Liver (tissue), 9 donors: Measurements from ENCODE around the gene WWOX. TPM values are rescaled to one million over a fixed set of nuclear protein-coding genes. Genes with fewer than 3 reads are reported as not detected.

Experiments used
- DNase-seq: peaks from one replicate; pipeline ENCODE4 v3.0.0-alpha.2; 2017; ENCODE audit warnings: low spot score
- H3K27ac ChIP-seq, 2 donors: one replicate each; pipeline ENCODE4 v1.7.0; 2013; ENCODE audit warnings: inconsistent platforms in 2 of 2, low read length in 2 of 2, control low read depth in 1 of 2, low read depth in 1 of 2, mild to moderate bottlenecking in 1 of 2
- H3K27me3 ChIP-seq, 4 donors: one replicate each; pipeline versions ENCODE4 v1.6.1 to v1.7.0; 2013; ENCODE audit warnings: low read length in 3 of 4, inconsistent platforms in 1 of 4, mild to moderate bottlenecking in 1 of 4, moderate library complexity in 1 of 4; ENCODE audit not compliant: control insufficient read depth in 4 of 4, insufficient read depth in 4 of 4
- H3K36me3 ChIP-seq, 4 donors: one replicate each; pipeline versions ENCODE4 v1.6.1 to v1.7.0; 2013; ENCODE audit warnings: low read length in 3 of 4, mild to moderate bottlenecking in 3 of 4, low read depth in 1 of 4, moderate library complexity in 1 of 4; ENCODE audit not compliant: control insufficient read depth in 4 of 4, insufficient read depth in 3 of 4
- H3K4me1 ChIP-seq, 4 donors: one replicate each; pipeline versions ENCODE4 v1.6.1 to v1.7.0; 2013; ENCODE audit warnings: low read length in 3 of 4, mild to moderate bottlenecking in 3 of 4, moderate library complexity in 1 of 4; ENCODE audit not compliant: control insufficient read depth in 4 of 4, insufficient read depth in 4 of 4
- H3K4me3 ChIP-seq, 3 donors: one replicate each; pipeline versions ENCODE4 v1.6.1 to v1.7.0; 2013; ENCODE audit warnings: low read length in 3 of 3, control low read depth in 1 of 3, low read depth in 1 of 3, mild to moderate bottlenecking in 1 of 3
- H3K9ac ChIP-seq, 2 donors: one replicate each; pipeline ENCODE4 v1.7.0; 2013; ENCODE audit warnings: low read length in 2 of 2, mild to moderate bottlenecking in 2 of 2, moderate library complexity in 2 of 2, control low read depth in 1 of 2, low read depth in 1 of 2
- H3K9me3 ChIP-seq, 4 donors: one replicate each; pipeline versions ENCODE4 v1.6.1 to v1.7.0; 2013; ENCODE audit warnings: low read length in 3 of 4; ENCODE audit not compliant: control insufficient read depth in 4 of 4
- ATF3 ChIP-seq: IDR thresholded peaks from 2 replicates; pipeline ENCODE4 v1.6.1; 2016; ENCODE audit warnings: antibody characterized with exemption
- CTCF ChIP-seq: fragments of 150-350 bp; IDR thresholded peaks from 2 replicates; pipeline ENCODE4 v1.5.1; 2017; ENCODE audit warnings: improper control_type of control experiment, low read depth, low read length; ENCODE audit not compliant: missing input control
- EGR1 ChIP-seq, 2 donors: IDR thresholded peaks; 2 replicates each; pipeline ENCODE4 v1.6.1; 2016 to 2018; ENCODE audit warnings: antibody characterized with exemption in 2 of 2, low read depth in 2 of 2
- FOXA2 ChIP-seq: IDR thresholded peaks from 2 replicates; pipeline ENCODE4 v1.6.1; 2016; ENCODE audit warnings: antibody characterized with exemption
- GABPA ChIP-seq, 2 donors: IDR thresholded peaks in 1 of 2; conservative IDR thresholded peaks in 1 of 2; 2 replicates each; pipeline ENCODE4 v1.6.1; 2016; ENCODE audit warnings: antibody characterized with exemption in 2 of 2, mild to moderate bottlenecking in 1 of 2, moderate library complexity in 1 of 2
- HNF4G ChIP-seq: IDR thresholded peaks from 2 replicates; pipeline ENCODE4 v1.6.1; 2016; ENCODE audit warnings: antibody characterized with exemption
- JUND ChIP-seq, 2 donors: IDR thresholded peaks; 2 replicates each; pipeline ENCODE4 v1.6.1; 2016; ENCODE audit warnings: antibody characterized with exemption in 2 of 2
- MAX ChIP-seq: IDR thresholded peaks from 2 replicates; pipeline ENCODE4 v1.6.1; 2016; ENCODE audit warnings: antibody characterized with exemption
- NR2F2 ChIP-seq: IDR thresholded peaks from 2 replicates; pipeline ENCODE4 v1.6.1; 2016; ENCODE audit warnings: antibody characterized with exemption
- REST ChIP-seq: IDR thresholded peaks from 2 replicates; pipeline ENCODE4 v1.6.1; 2016; ENCODE audit warnings: antibody characterized with exemption, mild to moderate bottlenecking
- RXRA ChIP-seq, 2 donors: IDR thresholded peaks; 2 replicates each; pipeline ENCODE4 v1.6.1; 2017 to 2018; ENCODE audit warnings: antibody characterized with exemption in 2 of 2, mild to moderate bottlenecking in 1 of 2
- SP1 ChIP-seq: IDR thresholded peaks from 2 replicates; pipeline ENCODE4 v1.6.1; 2018; ENCODE audit warnings: antibody characterized with exemption, mild to moderate bottlenecking
- YY1 ChIP-seq: IDR thresholded peaks from 2 replicates; pipeline ENCODE4 v1.6.1; 2016; ENCODE audit warnings: antibody characterized with exemption, mild to moderate bottlenecking
- ZBTB33 ChIP-seq: IDR thresholded peaks from 2 replicates; pipeline ENCODE4 v1.6.1; 2016; ENCODE audit warnings: antibody characterized with exemption
- WGBS: extraction: QIAGEN DNeasy Blood & Tissue Kit; methylation state at CpG from one replicate; pipeline ENCODE4 v1.1.7; 2013; 5-methylcytosine and 5-hydroxymethylcytosine counted together
- polyA plus RNA-seq, 2 donors: library from polyadenylated mRNA; stranded (reverse) in 1 of 2; unstranded in 1 of 2; fragments of 200-250 nt in 1 of 2; fragments of >200 nt in 1 of 2; fragmentation: Nextera tagmentation in 1 of 2; extraction: Ambion mirVana in 1 of 2; gene quantifications; one replicate each; pipeline versions ENCODE4 v1.2.1 to v1.2.3, GENCODE V29; 2013 to 2015
- total RNA-seq, 2 donors: library from RNA; depleted of rRNA; stranded (reverse); fragments of >200 nt; gene quantifications; one replicate each; pipeline ENCODE4 v1.2.3, GENCODE V29; 2014
- donor health status: healthy.
- donor health status: healthy.
- donor health status: healthy.
- donor health status: healthy.
- donor health status: healthy.

The WWOX gene
- total and polyA plus RNA-seq, 4 donors, result 9.8 to 46.0 (median 15.3) TPM

GRCh38 chr16:78163772-78164670 is 64.6 kb downstream of the WWOX start:
- no peak for DNase-seq
- WGBS, result 96% methylated on average over 12 of the region's 12 CpGs
- Histone ChIP-seq H3K4me1 (no peaks in the 10 kb centered on the region), H3K4me3 (no peak overlapping the region), H3K9ac (no peak overlapping the region), H3K27me3 (no peaks in the 10 kb centered on the region), H3K9me3 (no peaks in the 10 kb centered on the region), H3K27ac (no peak overlapping the region), H3K36me3 (peaks cover 0 to 3% (median under 1%) of the 10 kb centered on the region in 4 donors)
- no peak for TF ChIP-seq NR2F2
- no peak for TF ChIP-seq FOXA2
- no peak for TF ChIP-seq HNF4G
- no peak for TF ChIP-seq MAX
- no peak for TF ChIP-seq EGR1 (IDR thresholded peaks at IDR 0.05; ENCODE audit: low read depth in 2 of 2)
- no peak for TF ChIP-seq SP1
- no peak for TF ChIP-seq YY1

GRCh38 chr16:78170494-78170933 is 71.1 kb downstream of the WWOX start:
- no peak for DNase-seq
- TF ChIP-seq YY1 (no peak), ATF3 (no peak), REST (no peak), CTCF (no peak), HNF4G (no peak), RXRA (IDR thresholded peaks at IDR 0.05) (no peak), SP1 (no peak), FOXA2 (no peak), ZBTB33 (no peak), NR2F2 (no peak), JUND (IDR thresholded peaks at IDR 0.05) (no peak), GABPA (IDR thresholded peaks at IDR 0.05 in 1 of 2, conservative IDR thresholded peaks at IDR 0.05 in 1 of 2) (no peak)
- Histone ChIP-seq H3K9me3 (peaks cover 0 to 3% (median 1%) of the 10 kb centered on the region in 4 donors), H3K27me3 (no peaks in the 10 kb centered on the region), H3K4me3 (no peak overlapping the region), H3K36me3 (peaks cover 0 to 3% (median 1%) of the 10 kb centered on the region in 4 donors), H3K27ac (no peak overlapping the region), H3K9ac (no peak overlapping the region), H3K4me1 (no peaks in the 10 kb centered on the region)
- WGBS, result 94% methylated on average over 2 of the region's 2 CpGs
